Urinary bladder (tissue), 4 donors: ENCODE measurements around the gene XPC. TPM values are rescaled to one million over a fixed set of nuclear protein-coding genes. Genes with fewer than 3 reads are reported as not detected.

Experiments used
- DNase-seq: peaks from one replicate; pipeline ENCODE4 v3.0.0-alpha.2; 2015; ENCODE audit errors: extremely low spot score
- H3K27ac ChIP-seq: one replicate; pipeline ENCODE4 v1.5.1; 2013; ENCODE audit warnings: low read depth, mild to moderate bottlenecking, moderate library complexity
- H3K36me3 ChIP-seq: one replicate; pipeline ENCODE4 v1.6.1; 2013; ENCODE audit warnings: mild to moderate bottlenecking, moderate library complexity; ENCODE audit not compliant: insufficient read depth
- H3K4me1 ChIP-seq: one replicate; pipeline ENCODE4 v1.6.1; 2013; ENCODE audit warnings: mild to moderate bottlenecking, moderate library complexity; ENCODE audit not compliant: insufficient read depth
- H3K4me3 ChIP-seq: one replicate; pipeline ENCODE4 v1.5.1; 2013; ENCODE audit warnings: low read depth, low read length
- WGBS: extraction: QIAGEN DNeasy Blood & Tissue Kit; methylation state at CpG from one replicate; pipeline ENCODE4 v1.1.7; 2013; 5-methylcytosine and 5-hydroxymethylcytosine counted together
- polyA plus RNA-seq: library from polyadenylated mRNA; stranded (reverse); fragments of 200-250 nt; gene quantifications from one replicate; pipeline ENCODE4 v1.2.3, GENCODE V29; 2013
- total RNA-seq: library from RNA; depleted of rRNA; stranded (reverse); fragments of >200 nt; gene quantifications from one replicate; pipeline ENCODE4 v1.2.3, GENCODE V29; 2014
- donor health status: healthy with polysubstance abuse.
- donor health status: healthy.

Gene XPC
- total and polyA plus RNA-seq, 2 donors = 25.8 to 27.3 TPM

DNA sequence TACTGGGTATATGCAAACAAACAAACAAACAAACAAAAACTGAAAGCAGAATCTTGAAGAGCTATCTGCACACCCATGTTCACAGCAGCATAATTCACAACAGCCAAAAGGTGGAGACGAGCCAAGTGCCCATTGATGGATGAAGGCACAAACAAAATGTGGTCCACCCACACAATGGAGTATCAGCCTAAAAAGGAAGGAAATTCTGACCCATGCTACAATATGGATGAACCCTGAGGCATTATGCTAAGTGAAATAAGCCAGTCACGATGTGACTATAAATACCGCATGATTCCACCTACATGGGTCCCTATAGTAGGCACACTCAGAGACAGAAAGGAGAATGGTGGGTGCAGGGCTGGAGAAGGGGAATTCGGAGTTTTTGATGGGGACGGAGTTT, 24.1 kb downstream of the XPC start:
- H3K4me1 ChIP-seq = no peaks in the 10 kb centered on the region
- 90% methylated on average over 5 of the region's 5 CpGs for WGBS
- H3K4me3 ChIP-seq = no peak overlapping the region
- no peaks in the 10 kb centered on the region for H3K36me3 ChIP-seq
- no peak for DNase-seq
- H3K27ac ChIP-seq = no peak overlapping the region

DNA sequence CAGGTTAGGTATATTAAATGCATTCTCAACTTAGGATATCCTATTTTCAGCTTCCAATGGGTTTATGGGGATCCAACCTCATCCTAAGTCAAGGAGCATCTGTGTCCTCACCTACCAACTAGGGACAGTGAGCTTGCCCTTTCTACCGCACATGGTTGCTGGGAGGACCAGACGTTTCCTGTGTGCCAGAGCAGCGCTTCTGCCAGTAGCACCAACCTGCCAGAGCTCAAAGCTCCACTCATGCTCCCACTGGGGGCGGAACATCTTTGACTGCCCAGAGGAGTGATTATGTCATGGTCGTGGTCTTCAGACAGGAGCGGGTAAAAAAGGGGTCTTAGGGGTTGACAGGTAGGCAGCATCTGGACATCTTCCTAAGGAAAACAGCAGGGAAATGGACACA, 24.7 kb downstream of the XPC start:
- no peaks in the 10 kb centered on the region for H3K36me3 ChIP-seq
- WGBS = 91% methylated on average over 6 of the region's 6 CpGs
- no peaks in the 10 kb centered on the region for H3K4me1 ChIP-seq
- no peak overlapping the region for H3K27ac ChIP-seq
- H3K4me3 ChIP-seq = no peak overlapping the region
- no peak for DNase-seq

- no peak overlapping the region for H3K4me3 ChIP-seq
- DNase-seq = no peak
- no peaks in the 10 kb centered on the region for H3K4me1 ChIP-seq
- H3K36me3 ChIP-seq = no peaks in the 10 kb centered on the region
- 89% methylated on average over 4 of the region's 4 CpGs for WGBS
- H3K27ac ChIP-seq = no peak overlapping the region
Measured at GRCh38 chr3:14152963-14153355, 25.4 kb downstream of the XPC start.

DNA sequence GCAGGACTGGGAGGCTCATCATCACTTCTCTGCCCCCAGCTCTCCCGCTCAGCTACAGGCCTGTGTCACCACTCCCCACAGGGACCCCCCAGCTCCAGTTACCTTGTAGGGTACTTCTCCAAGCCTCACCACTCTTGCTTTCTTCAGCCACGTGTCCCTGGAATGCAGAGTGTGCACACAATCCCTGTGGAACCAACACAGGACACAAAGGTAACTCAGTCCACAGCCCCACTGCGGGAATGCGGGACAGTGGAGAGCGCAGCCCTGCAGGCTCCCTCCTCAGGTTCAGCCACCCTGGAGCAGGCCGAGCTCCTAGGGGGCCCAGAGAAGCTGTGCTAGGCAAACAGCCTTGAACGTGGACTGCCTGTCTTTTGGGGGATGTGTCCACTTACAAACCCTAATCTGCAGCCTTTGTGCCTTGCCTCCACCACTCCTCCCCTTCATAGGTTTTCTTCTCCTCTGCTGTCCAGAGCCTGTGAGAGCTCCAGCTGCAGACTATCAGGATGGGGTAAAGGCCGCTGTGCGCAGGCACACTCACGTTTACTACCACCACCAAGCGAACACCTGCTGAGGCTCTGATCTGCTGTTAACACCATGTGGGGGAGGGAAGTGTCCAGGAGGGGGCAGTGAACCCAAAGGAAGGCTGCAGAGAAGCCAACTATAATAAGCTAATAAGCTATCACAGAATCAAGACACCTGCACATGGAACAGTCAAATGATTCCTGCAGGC, 26.0 kb downstream of the XPC start:
- no peak for DNase-seq

GRCh38 chr3:14151471-14152083, 26.8 kb downstream of the XPC start:
- Histone ChIP-seq H3K4me3 (no peak overlapping the region), H3K27ac (no peak overlapping the region), H3K36me3 (no peaks in the 10 kb centered on the region), H3K4me1 (no peaks in the 10 kb centered on the region)
- WGBS = 91% methylated on average over 12 of the region's 12 CpGs
- no peak for DNase-seq

More for the DNA sequence above, 26.0 kb downstream of the XPC start:
- Histone ChIP-seq H3K4me3 (no peak overlapping the region), H3K36me3 (no peaks in the 10 kb centered on the region), H3K27ac (no peak overlapping the region), H3K4me1 (no peaks in the 10 kb centered on the region)
- WGBS = 85% methylated on average over 11 of the region's 11 CpGs

DNA sequence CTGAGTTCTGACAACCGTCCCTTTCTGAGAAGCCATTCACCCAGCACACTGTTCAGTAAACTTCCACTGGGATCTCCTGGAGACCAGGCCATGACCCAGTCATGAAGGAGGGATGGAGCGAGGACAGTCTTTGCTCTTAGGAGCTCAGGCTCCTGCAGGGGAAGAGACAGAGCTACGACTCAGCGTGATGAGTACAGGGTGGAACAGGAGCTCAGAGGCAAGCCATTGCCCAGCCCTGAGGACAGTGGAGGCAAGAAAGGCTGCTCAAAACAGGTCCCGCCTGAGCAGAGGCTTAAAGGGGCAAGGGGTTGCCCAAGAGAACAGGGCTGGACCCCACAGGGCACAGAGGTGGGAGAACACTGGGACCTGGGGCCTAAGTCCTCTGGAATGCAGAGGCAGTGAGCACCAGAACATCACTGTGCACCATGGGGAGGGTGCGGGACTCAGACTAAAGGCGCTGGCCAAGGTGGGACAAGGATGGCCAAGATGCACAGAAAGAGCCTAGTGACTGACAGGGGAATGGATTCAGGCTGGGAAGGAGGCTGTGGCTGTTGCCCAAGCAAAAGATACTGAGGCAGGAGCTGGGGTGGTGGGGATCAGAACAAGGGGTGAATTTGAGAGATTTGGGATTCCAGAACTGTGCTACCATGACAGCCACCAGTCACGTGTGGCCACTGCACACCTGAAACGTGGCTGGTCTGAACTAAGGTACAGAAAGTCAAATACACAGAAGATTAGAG, 27.7 kb downstream of the XPC start:
- H3K27ac ChIP-seq = no peak overlapping the region
- no peak for DNase-seq
- 96% methylated on average over 9 of the region's 9 CpGs for WGBS
- H3K4me1 ChIP-seq = no peaks in the 10 kb centered on the region
- H3K36me3 ChIP-seq = peaks cover 3% of the 10 kb centered on the region
- no peak overlapping the region for H3K4me3 ChIP-seq

DNA sequence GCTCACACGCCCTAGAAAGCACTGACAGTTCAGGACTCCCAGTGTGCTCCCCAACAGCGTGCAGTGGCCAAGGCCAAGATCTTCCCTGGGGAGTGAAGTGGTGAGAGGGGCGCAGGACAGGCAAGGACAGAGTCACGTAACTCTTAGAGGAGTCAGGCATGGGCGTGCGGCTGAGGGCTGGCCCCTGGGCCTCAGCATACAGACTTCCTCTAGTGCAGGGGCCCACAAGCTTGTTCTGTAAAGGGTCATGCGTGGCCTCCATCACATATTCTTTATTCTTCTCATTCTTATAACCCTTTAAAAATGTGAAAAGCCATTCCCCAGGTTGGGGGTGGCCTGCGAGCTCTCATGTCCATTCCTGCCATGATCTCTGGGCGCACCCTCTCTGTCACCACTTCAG, 28.3 kb downstream of the XPC start:
- Histone ChIP-seq H3K4me1 (no peaks in the 10 kb centered on the region), H3K4me3 (no peak overlapping the region), H3K36me3 (peaks cover 3% of the 10 kb centered on the region), H3K27ac (no peak overlapping the region)
- DNase-seq = no peak
- 96% methylated on average over 9 of the region's 9 CpGs for WGBS

- Histone ChIP-seq H3K4me1 (no peaks in the 10 kb centered on the region), H3K4me3 (no peak overlapping the region), H3K27ac (no peak overlapping the region), H3K36me3 (peaks cover 3% of the 10 kb centered on the region)
- no peak for DNase-seq
- 83% methylated on average over 28 of the region's 28 CpGs for WGBS
Measured at GRCh38 chr3:14148041-14148985, 30.1 kb downstream of the XPC start.

- Histone ChIP-seq H3K36me3 (peaks cover 3% of the 10 kb centered on the region), H3K27ac (no peak overlapping the region), H3K4me1 (no peaks in the 10 kb centered on the region), H3K4me3 (no peak overlapping the region)
- 88% methylated on average over 12 of the region's 12 CpGs for WGBS
- no peak for DNase-seq
Measured at GRCh38 chr3:14147617-14148016, 30.8 kb downstream of the XPC start.

GRCh38 chr3:14147066-14147435, 31.4 kb downstream of the XPC start:
- H3K4me1 ChIP-seq = no peaks in the 10 kb centered on the region
- H3K36me3 ChIP-seq = peaks cover 3% of the 10 kb centered on the region
- no peak overlapping the region for H3K27ac ChIP-seq
- WGBS = 93% methylated on average over 5 of the region's 5 CpGs
- no peak for DNase-seq
- H3K4me3 ChIP-seq = no peak overlapping the region

GRCh38 chr3:14146381-14147065, 31.9 kb downstream of the XPC start:
- no peak for DNase-seq
- H3K36me3 ChIP-seq = peaks cover 3% of the 10 kb centered on the region
- H3K4me1 ChIP-seq = no peaks in the 10 kb centered on the region
- 88% methylated on average over 10 of the region's 10 CpGs for WGBS
- no peak overlapping the region for H3K4me3 ChIP-seq
- no peak overlapping the region for H3K27ac ChIP-seq

GRCh38 chr3:14145670-14146380, 32.6 kb downstream of the XPC start:
- peak overlapping the region; percentile 44 for H3K27ac ChIP-seq
- H3K4me3 ChIP-seq = no peak overlapping the region
- no peak for DNase-seq
- H3K36me3 ChIP-seq = peaks cover 3% of the 10 kb centered on the region
- no peaks in the 10 kb centered on the region for H3K4me1 ChIP-seq
- 85% methylated on average over 10 of the region's 10 CpGs for WGBS
